Osteoblast (primary cell): ENCODE results near the gene PTPRH. TPM values are rescaled to one million over a fixed set of nuclear protein-coding genes. Genes with fewer than 3 reads are reported as not detected.

Source experiments
- DNase-seq: peaks from one replicate; pipeline ENCODE4 v3.0.0; 2011; ENCODE audit warnings: low spot score, mixed read lengths; ENCODE audit not compliant: insufficient read length; ENCODE audit errors: missing footprints
- H2AFZ ChIP-seq: 2 replicates; pipeline ENCODE4 v1.6.0; 2011; ENCODE audit warnings: mild to moderate bottlenecking, low read length
- H3K27ac ChIP-seq: 2 replicates; pipeline ENCODE4 v1.5.1; 2011; ENCODE audit warnings: mild to moderate bottlenecking, low read depth, low read length, moderate library complexity
- H3K27me3 ChIP-seq: 2 replicates; pipeline ENCODE4 v1.6.0; 2012; ENCODE audit warnings: mild to moderate bottlenecking, control low read depth, inconsistent platforms, low read length, moderate library complexity; ENCODE audit not compliant: insufficient read depth
- H3K36me3 ChIP-seq: 2 replicates; pipeline ENCODE4 v1.5.1; 2011; ENCODE audit warnings: mild to moderate bottlenecking, low read length, control low read depth, moderate library complexity; ENCODE audit not compliant: insufficient read depth
- H3K4me1 ChIP-seq: 2 replicates; pipeline ENCODE4 v1.5.1; 2011; ENCODE audit warnings: mild to moderate bottlenecking, low read length, control low read depth, moderate library complexity; ENCODE audit not compliant: insufficient read depth
- H3K4me2 ChIP-seq: 2 replicates; pipeline ENCODE4 v1.6.0; 2011; ENCODE audit warnings: mild to moderate bottlenecking, low read length; ENCODE audit not compliant: insufficient read depth
- H3K4me3 ChIP-seq: fragments of 200-600 bp; sonication (generic); 3 replicates; pipeline ENCODE4 v1.5.1; 2012; ENCODE audit warnings: mild to moderate bottlenecking, low read length, inconsistent platforms; ENCODE audit not compliant: insufficient read depth
- H3K79me2 ChIP-seq: 2 replicates; pipeline ENCODE4 v1.6.0; 2012; ENCODE audit warnings: mild to moderate bottlenecking, low read length, control low read depth, inconsistent platforms; ENCODE audit not compliant: insufficient read depth
- H3K9me3 ChIP-seq: 2 replicates; pipeline ENCODE4 v1.5.1; 2011; ENCODE audit warnings: low read depth, low read length, control low read depth
- H4K20me1 ChIP-seq: 2 replicates; pipeline ENCODE4 v1.6.0; 2012; ENCODE audit warnings: mild to moderate bottlenecking, low read length, control low read depth; ENCODE audit not compliant: insufficient read depth
- total RNA-seq: library from RNA; depleted of rRNA; stranded (reverse); fragments of >200 nt; gene quantifications from 2 replicates; pipeline ENCODE4 v1.2.3, GENCODE V29; 2012
- TF ChIP-seq, protein P1 (sequence below): IDR thresholded peaks from 2 replicates; pipeline ENCODE4 v1.5.1; 2011; ENCODE audit warnings: mild to moderate bottlenecking, low read depth, low read length, moderate library complexity; ENCODE audit errors: extremely low read depth

Gene PTPRH
- total RNA-seq, 1 donor, result 1.1 TPM

DNA sequence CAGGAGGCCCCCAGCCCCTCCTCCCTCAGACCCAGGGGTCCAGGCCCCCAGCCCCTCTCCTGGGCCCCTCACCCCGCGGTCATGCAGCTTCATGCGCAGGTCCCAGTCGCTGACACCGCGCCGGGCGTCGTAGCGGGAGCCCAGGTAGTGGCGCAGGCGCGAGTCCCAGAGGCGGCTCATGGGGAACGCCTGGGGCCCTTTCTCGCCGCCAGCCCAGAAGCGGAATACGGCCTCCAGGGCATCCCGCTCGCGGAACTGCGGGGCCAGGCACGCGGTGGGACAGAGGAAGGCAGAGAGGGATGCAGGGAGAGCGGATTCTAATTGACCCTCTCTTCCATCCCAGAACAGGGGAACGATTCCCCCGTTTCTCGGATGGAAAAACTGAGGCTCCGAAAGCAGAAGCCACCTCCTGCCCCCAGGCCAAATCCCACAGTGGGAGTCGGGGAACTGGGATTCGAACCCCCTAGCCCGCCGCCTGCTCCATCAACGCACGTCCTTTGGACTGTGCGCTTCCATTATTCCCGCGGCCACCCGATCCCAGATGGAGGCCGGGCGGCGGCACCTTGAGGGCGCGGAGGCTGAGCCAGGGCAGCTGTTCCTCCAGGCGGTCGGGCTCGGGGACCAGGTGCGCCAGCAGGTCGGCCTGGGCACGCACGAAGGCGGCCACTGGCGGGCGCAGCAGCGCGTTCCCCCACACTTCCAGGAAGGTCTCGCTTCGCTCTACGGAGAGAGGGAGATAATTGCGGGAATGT lies 47.6 kb downstream of the PTPRH start:
- Histone ChIP-seq H4K20me1 (no peaks in the 10 kb centered on the region), H3K4me2 (no peak overlapping the region), H3K9me3 (no peaks in the 10 kb centered on the region), H3K27ac (no peak overlapping the region), H3K79me2 (no peaks in the 10 kb centered on the region), H3K4me1 (peaks cover under 1% of the 10 kb centered on the region), H2AFZ (no peak overlapping the region), H3K36me3 (no peaks in the 10 kb centered on the region), H3K27me3 (peaks cover 27% of the 10 kb centered on the region), H3K4me3 (no peak overlapping the region)
- DNase-seq, result peak; percentile 52
- TF ChIP-seq, protein P1, sequence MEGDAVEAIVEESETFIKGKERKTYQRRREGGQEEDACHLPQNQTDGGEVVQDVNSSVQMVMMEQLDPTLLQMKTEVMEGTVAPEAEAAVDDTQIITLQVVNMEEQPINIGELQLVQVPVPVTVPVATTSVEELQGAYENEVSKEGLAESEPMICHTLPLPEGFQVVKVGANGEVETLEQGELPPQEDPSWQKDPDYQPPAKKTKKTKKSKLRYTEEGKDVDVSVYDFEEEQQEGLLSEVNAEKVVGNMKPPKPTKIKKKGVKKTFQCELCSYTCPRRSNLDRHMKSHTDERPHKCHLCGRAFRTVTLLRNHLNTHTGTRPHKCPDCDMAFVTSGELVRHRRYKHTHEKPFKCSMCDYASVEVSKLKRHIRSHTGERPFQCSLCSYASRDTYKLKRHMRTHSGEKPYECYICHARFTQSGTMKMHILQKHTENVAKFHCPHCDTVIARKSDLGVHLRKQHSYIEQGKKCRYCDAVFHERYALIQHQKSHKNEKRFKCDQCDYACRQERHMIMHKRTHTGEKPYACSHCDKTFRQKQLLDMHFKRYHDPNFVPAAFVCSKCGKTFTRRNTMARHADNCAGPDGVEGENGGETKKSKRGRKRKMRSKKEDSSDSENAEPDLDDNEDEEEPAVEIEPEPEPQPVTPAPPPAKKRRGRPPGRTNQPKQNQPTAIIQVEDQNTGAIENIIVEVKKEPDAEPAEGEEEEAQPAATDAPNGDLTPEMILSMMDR, result no peak

DNA sequence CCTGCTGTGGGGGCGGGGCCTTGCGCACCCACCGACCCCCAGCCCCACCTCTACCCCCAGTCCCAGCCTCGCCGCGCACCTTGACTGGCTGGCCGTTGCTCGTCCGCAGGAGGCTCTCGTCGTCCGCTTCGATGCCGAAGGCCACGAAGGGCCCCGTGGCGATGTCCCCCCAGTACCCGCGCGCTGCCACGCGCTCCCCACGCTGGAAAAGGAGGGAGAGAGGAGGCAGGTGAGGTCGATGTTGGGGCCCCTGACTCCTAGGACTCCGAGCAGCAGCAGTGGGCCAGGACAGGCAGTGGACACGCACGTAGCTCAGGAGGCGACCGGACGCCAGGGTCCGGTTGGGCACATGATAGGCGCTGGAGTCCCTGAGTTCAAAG lies 48.3 kb downstream of the PTPRH start:
- H3K27ac ChIP-seq, result no peak overlapping the region
- no peak overlapping the region for H3K4me3 ChIP-seq
- no peaks in the 10 kb centered on the region for H3K9me3 ChIP-seq
- TF ChIP-seq, protein P1, result no peak
- H2AFZ ChIP-seq, result no peak overlapping the region
- peaks cover 35% of the 10 kb centered on the region for H3K27me3 ChIP-seq
- DNase-seq, result peak; percentile 58
- H4K20me1 ChIP-seq, result no peaks in the 10 kb centered on the region
- no peaks in the 10 kb centered on the region for H3K36me3 ChIP-seq
- H3K79me2 ChIP-seq, result no peaks in the 10 kb centered on the region
- no peaks in the 10 kb centered on the region for H3K4me1 ChIP-seq
- H3K4me2 ChIP-seq, result no peak overlapping the region

DNA sequence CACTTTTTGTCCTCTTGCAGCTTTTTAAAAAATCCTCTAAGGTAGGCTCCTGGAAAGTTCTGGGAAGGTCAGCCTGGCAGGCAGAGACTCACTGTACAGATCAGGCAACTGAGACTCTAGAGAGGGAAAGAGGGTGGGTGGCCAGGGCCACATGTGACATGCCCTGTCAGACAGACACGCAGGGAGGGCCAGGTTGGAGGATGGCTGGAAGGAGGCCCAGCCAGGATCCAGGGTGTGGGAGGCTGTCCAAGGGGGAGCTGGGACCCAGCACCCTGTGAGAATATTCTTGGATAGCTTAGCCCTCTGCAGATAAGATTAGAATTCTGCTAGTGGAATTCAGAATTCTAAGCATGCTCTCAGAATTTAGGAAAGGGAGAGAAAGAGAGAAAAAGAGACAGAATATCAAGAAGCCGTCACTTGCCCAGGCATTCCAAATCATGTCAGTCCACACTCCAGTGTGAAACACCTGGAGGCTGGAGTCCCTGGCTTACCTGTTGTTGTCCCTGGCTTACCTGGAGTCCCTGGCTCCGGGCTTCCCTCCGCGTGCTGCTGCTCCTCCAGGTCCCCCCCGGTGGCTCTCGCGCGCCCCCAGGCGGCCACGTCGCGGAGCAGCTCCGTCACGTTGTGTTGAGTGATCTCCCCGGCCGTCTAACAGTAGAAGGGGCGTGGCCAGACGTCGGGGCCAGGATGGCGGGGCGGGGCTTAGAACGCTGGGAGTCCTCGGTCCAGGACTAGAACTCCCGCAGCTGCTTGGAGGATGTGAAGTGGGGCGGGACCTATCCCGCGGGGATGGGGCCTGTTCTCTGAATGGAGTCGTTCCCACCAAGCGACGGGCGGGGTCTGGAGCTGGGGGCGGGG lies 48.9 kb downstream of the PTPRH start:
- H3K36me3 ChIP-seq, result no peaks in the 10 kb centered on the region
- TF ChIP-seq, protein P1, result peak; percentile 80
- H3K9me3 ChIP-seq, result no peaks in the 10 kb centered on the region
- H3K4me2 ChIP-seq, result no peak overlapping the region
- H3K79me2 ChIP-seq, result no peaks in the 10 kb centered on the region
- H3K4me1 ChIP-seq, result no peaks in the 10 kb centered on the region
- no peak overlapping the region for H2AFZ ChIP-seq
- peak; percentile 100 for DNase-seq
- H3K27ac ChIP-seq, result no peak overlapping the region
- no peaks in the 10 kb centered on the region for H4K20me1 ChIP-seq
- H3K27me3 ChIP-seq, result peaks cover 36% of the 10 kb centered on the region
- no peak overlapping the region for H3K4me3 ChIP-seq
